AG10803 (cell line): Measurements from ENCODE around the gene XRRA1.
A peak's percentile ranks its signal among the peaks of the same experiment; 100 is the strongest.

Experiments
- DNase-seq: peaks from one replicate; pipeline ENCODE4 v3.0.0; 2010; ENCODE audit warnings: low read depth
- H3K4me3 ChIP-seq: 2 replicates; pipeline ENCODE4 v1.5.1; 2011; ENCODE audit warnings: mild to moderate bottlenecking, low read length, control low read depth
- CTCF ChIP-seq: conservative IDR thresholded peaks from 2 replicates; pipeline ENCODE4 v1.5.1; 2011; ENCODE audit warnings: mild to moderate bottlenecking, low read length, control low read depth, inconsistent platforms

The XRRA1 gene

GRCh38 chr11:74937696-74938475 lies 11.0 kb downstream of the XRRA1 start:
- peak; percentile 19 for DNase-seq
- no peak for TF ChIP-seq CTCF
- H3K4me3 ChIP-seq: no peak overlapping the region

GRCh38 chr11:74936976-74937375 lies 11.9 kb downstream of the XRRA1 start:
- no peak for DNase-seq
- no peak overlapping the region for H3K4me3 ChIP-seq
- TF ChIP-seq CTCF: no peak

- no peak overlapping the region for H3K4me3 ChIP-seq
- no peak for TF ChIP-seq CTCF
- DNase-seq: no peak
Observed at GRCh38 chr11:74936087-74936486, 12.8 kb downstream of the XRRA1 start.

GRCh38 chr11:74935285-74935684 lies 13.6 kb downstream of the XRRA1 start:
- no peak overlapping the region for H3K4me3 ChIP-seq
- no peak for TF ChIP-seq CTCF
- DNase-seq: no peak

GRCh38 chr11:74933765-74934164 lies 15.1 kb downstream of the XRRA1 start:
- no peak overlapping the region for H3K4me3 ChIP-seq
- TF ChIP-seq CTCF: no peak
- no peak for DNase-seq

- H3K4me3 ChIP-seq: no peak overlapping the region
- DNase-seq: peak; percentile 22
- TF ChIP-seq CTCF: no peak
Observed at GRCh38 chr11:74932797-74933196, 16.1 kb downstream of the XRRA1 start.

GRCh38 chr11:74932169-74932568 lies 16.7 kb downstream of the XRRA1 start:
- no peak overlapping the region for H3K4me3 ChIP-seq
- no peak for TF ChIP-seq CTCF
- no peak for DNase-seq
